Fibroblast of upper back skin (primary cell): ENCODE data around the gene HLF.
A peak's percentile ranks its signal among the peaks of the same experiment; 100 is the strongest.

Experiments used
- DNase-seq: peaks from one replicate; pipeline ENCODE4 v3.0.0-alpha.2; 2013

HLF gene, protein sequence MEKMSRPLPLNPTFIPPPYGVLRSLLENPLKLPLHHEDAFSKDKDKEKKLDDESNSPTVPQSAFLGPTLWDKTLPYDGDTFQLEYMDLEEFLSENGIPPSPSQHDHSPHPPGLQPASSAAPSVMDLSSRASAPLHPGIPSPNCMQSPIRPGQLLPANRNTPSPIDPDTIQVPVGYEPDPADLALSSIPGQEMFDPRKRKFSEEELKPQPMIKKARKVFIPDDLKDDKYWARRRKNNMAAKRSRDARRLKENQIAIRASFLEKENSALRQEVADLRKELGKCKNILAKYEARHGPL

DNA sequence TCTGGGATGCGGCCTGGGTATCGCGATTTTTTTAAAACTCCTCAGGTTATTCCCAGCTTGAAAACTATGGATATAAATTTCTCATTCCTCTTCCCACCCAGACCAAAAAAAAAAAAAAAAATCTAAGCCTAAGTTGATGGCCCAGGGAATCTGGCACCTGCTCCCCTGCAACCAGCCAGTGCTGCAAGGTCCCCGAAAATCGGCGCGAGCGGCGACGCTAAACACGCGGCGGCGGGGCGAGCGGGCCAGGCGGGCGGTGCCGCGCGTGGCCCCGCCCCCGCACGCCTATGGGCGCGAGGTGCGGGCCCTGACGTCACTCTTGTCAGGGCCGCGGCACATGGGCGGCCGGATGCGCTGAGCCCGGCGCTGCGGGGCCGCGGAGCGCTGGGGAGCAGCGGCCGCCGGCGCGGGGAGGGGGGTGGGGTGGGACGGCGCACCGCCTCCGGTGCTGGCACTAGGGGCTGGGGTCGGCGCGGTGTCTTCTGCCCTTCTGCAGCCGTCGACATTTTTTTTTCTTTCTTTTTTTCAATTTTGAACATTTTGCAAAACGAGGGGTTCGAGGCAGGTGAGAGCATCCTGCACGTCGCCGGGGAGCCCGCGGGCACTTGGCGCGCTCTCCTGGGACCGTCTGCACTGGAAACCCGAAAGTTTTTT is at the start of gene HLF:
TSS of gene HLF (plus strand) at position 316 of the 654 bp plus-strand sequence. CDS start 525 bp downstream, outside the sequence.
- DNase-seq = peak; percentile 62

DNA sequence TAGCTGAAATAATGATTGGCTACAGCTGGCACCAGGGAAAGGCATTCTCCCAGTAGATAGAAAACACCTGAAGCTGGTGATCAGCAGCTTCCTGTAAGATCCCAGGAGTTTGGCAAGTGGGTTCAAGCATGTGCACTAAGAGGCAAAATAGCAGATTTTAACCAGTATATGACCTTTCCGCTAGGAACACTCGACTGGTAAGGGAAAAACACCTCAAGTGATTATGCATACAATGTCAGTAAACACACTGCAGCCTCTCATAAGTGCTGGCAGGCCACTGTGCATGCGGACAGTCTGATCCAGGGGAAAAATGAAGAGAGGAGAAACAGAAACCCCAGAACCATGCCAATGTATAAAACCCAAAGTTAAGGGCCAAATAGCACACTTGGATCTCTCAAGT is 49.0 kb upstream of the HLF start:
- no peak for DNase-seq

DNA sequence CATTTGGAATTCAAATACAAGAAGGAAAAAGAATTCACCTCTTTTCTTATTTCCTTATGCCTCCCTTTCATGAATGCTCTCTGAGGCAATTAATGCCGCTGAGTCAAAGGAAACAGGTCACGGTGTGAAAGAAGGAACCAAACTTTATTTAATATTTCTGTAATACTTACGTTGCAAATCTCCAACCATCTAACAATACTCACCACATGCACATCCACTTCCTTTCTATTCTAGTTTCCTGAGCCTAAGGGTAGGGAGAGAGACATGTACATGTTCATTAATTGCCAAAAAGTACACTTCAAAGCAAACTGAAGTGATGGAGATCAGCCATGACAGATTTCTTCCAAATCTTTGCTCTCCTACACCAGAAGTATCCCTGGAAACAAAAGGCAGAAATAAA is 47.9 kb upstream of the HLF start:
- DNase-seq = no peak

DNA sequence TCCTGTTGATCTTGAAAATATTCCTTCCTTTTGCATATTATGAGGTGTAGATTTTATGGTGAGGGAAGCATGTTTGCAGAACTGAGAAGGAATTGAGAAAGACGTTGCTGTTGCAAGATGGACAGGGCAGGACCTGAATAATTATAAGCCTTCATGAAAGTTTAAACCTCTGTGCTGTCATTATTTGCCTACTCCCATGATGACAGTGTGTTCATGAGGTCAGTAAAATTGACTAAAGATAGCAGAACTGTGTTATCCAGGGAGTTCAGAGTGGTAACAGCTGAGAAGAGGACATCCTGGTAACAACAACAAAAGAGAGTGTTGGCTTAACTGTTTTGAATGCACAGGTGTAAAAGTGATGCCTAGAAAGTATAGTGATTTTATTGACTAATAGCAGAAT is 45.3 kb upstream of the HLF start:
- no peak for DNase-seq

DNA sequence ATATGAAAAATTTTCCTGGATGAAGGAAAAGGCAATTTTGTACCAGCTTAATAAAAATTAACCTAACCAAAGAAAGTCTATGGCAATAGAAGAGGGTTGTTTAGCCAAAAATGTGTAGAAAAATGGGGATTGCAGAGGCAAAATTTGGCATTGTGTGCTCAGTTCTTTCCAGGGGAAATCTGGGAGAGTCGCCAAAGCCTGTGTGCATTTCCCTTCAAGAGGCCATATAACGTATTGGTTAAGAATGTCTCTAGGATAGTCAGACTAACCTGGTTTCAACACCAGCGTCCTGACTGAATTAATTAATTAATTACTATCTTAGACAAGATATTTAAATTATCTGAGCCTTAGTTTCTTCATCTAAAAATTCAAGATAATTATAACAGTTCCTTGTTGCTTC is 44.8 kb upstream of the HLF start:
- peak; percentile 26 for DNase-seq

DNA sequence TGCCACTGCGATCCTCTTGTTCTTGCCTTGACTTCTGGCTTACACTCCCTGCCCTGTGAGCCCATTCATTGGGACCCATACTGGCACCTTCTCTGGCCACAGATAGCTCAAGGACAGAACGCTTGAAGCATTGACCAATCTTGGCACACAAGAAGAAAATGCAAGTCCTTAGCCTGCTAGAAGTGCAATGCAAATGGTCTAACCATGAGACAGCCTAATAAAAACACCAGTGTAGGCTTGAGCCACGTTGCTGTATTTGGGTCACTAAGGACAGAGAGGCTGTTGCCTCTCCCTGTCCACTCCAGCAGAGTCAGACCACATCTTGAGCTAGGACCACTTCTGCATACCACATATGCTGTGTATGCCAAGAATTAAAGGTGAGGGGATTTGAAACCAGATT is 41.2 kb upstream of the HLF start:
- no peak for DNase-seq

DNA sequence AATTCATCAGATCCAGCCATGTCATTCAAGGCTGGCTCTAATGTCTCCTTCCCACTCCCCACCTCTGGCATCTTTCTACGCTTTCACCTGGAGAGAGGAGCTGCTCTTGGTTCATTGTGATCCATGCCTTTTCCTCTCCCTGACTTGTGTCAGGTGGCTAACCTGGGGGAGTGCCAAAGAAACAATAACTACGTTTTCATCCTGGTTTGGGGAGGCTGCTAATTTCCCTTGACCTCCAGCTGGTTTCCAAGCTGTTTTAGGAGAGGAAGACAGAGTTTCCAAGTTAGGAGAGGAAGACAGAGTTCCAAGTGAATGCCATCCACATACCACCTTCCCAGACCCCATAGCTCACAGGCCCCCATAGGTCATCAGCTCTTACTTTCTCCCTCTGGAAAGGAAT is 40.0 kb upstream of the HLF start:
- DNase-seq = no peak

DNA sequence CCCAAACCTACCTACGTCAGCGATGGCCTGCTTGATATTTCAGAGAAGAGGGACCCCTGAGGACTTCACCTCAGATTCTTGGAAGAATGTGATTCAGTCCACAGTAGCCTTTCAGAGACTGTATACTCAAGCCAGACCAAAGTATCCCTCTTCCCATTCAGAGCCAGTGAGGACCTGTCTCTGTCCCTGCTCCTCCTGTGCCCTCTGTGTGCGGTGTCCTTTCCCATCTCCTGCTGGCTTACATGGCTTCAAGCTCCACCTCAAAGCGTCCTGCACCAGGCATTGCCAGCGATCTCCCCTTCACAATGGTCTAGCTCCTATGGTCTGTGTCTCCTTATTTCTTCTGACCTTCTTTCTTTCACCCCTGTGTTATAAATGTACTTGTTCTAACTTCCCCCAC is 39.5 kb upstream of the HLF start:
- DNase-seq = no peak

DNA sequence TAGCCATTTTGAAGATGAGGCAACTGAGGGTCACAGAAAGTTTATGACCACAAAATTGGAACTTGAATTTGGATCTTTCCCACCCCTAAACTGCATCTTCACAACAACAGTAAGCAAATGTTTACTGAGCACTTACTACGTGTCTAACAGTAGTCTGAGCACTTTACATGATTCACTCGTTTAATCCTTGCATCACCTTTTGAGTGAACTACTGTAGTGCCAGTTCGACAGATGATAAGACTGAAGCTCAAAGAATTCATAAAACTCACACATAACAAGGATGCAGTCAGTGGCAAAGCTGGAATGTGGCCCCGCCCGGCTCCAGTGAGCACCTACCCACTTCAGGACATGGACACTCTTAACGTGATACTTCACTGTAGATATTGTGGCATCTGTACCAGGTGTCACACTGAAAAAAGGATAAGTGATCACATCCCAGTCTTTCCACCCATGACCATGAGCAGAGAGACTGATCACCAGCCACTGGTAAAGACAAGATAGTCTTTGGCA is 36.0 kb upstream of the HLF start:
- DNase-seq = no peak

DNA sequence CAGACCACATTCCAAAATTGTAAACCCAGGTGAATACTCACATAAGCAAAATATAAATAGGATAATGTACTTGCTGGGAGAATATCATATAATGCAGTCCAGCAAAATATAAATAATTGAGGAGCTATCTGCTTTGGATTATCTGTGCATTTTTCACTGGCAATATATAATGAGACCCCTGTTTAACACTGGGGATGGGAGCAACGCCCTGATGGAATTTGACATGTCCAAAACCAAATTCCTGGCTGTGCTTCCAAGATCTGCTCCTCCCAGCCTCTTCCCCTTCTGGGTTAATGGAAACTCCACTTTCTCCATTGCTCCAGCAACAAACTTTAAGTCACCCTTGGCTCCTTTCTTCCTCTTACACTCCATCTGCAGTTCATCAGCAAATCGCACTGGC is 35.5 kb upstream of the HLF start:
- no peak for DNase-seq

DNA sequence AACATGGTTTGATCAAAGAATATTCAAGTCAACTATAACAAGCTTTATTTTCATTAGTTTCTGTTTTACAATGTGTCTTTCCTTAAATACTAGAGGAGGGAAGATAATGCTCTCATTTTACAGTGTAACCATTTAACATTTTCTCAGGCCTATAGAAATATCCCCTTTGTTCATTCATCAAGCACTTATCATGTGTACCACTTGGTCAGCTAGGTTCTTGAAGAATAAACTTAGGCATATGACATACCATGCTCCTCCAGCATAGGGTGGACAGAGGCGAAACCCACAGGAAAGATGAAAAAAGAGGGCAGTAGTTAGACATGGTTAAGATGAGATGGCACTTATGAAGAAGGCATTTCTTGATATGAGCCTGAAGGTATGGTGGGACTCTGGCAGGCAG is 34.0 kb upstream of the HLF start:
- DNase-seq = no peak

DNA sequence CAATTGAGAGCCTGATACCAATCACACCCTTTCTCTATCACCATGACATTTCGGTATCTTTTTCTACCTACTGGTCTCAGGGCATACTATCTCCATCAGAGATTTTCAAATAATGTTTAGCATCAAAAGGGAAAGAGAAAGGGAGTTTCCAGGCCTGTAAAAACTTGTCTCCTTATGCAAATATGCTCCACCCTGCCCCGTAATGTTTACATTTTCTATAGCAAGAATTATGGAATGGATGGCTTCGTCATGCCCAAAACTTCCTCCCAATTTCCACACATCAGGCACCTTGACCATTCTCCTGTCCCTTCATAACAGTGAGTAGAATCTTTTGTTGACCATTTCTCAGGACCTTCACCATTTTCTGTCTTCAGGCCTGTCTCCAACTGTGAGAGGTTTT is 30.9 kb upstream of the HLF start:
- DNase-seq = no peak

DNA sequence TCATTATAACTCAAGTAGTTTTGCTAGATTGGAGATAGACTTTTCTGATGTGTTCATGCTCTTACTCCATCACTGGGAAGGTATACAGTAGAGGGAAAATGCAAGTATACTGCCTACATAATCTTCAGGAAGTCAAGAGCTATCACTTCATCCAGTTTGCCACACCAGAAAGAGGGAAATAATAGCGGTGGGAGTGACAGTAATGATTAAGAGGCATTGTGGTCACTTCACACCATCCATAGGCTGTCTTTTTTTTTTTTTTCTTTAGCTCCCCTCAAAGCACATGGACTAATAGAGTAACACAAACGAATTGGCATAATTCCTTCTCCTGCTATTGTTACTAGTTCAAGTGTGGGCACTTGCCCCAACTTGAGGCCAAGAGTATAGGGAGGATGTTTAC is 28.4 kb upstream of the HLF start:
- DNase-seq = no peak

DNA sequence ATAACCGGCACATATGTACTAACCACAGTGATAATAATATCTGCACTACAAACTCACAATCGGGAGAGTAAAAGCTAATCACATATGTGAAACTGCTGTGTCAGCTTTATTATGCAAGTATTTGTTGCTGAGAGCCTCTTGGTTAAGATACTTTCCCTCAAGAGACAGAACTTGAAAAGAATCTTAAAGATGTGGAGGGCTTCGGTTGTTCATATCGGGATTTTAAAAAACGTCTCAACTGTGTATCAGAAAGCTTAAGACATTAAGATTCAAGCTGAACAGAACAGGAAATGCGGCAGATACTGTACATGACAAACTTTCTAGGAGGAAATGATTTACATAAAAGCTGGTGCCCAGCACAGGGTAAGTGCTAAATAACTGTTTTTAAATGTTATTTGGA is 27.5 kb upstream of the HLF start:
- no peak for DNase-seq

DNA sequence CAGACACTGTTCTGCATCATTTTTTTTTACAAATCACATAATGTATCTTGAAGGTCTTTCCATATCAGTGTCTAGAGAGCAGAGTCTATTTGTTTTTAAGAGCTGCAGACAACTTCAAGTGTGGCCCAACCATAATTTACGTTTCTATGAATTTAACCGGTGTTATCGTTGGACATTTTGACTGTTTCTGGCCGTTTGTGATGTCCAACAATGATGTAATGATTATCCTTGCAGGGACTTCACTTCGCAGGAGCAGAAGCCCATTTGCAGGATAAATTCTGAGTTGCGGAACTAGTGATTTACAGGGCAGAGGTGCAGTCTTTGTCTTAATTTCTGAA is 26.9 kb upstream of the HLF start:
- no peak for DNase-seq

DNA sequence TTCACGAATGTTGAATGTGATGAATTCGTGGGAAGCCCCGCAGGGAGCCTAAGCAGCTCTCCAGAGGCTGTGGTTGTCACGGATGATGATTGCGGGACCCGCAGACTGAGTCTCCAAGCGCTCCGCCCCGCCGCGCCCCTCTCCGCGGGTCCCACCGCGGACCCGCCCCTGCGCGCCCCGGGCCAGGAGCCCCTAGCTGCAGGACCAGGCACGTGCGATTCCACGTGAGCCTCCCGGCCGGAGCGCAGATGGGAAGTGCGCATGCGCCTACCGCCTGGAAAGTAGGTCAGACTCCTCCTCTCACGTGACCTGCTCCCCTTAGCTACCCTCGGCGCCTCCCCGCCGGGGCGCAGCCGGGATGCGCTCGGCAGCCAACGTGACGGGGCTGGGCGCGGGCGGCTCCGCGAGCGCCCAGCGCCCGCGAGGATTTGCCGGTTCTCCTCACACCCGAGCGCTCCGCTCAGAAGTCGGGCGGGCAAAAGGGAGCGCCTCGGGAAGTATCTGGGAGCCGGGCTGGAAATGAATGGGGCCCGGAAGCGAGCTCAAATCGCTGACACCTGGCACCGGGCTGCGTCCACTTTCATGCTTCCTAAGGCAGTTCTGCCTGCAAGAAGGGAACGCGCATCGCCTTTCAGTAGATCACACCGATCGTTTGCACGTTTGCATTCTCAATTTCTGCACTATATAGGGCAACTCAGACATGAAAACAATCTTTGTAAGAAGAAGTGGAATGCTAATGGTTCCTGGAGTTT is 26.4 kb upstream of the HLF start:
- peak; percentile 93 for DNase-seq

DNA sequence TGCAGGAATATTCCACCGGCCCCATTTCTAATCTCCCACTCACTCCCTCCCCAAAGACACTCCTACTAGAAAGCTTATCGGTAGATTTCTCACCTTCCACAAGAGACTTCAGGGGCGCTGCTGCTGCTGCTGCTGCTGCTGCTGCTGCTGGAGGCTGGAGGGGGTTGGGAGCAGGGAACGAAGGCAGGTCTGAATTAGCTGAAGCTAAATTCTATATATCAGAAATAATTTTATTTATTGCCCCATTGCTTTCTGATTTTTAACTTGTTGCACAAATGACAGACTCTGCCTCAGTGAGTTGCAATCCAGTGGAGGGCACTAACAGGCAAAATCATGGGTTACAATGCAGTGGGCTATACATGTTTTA is 25.8 kb upstream of the HLF start:
- DNase-seq = no peak

DNA sequence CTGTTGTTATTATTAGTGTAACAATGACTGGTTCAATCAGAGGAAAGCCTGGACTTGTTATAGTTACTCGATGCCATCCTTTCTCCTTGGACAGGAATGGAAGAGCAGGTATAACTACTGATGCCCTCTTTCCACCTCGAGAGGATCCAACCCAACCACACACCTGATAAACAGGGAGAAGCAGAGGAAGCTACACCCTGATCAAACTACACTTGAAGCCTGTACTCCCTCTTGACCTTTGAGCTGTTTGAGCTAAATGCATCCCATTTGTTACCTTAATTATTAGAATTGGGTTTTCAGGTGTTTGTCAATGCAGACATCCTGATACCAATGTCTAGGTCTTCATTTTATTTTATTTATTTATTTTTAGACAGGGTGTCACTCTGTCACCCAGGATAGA is 23.7 kb upstream of the HLF start:
- DNase-seq = no peak

DNA sequence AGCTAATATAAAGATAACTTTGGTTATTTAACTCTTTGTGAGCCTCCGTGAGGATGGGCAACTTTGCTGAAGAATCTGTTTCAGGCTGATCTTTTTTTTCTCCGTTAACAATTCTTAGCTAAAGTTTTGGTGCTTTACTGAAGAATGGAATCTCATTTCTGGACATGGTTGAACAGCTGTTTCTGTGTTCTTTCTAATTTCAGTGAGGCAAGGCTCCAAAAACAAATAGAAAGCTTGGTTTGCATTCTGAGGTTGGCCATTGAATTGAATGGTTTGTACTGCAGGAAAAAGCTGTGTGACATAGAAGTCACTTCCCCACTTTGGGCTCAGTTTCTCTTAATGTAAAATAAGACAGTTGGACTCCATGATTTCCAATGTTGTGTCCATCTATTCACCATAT is 22.3 kb upstream of the HLF start:
- no peak for DNase-seq

DNA sequence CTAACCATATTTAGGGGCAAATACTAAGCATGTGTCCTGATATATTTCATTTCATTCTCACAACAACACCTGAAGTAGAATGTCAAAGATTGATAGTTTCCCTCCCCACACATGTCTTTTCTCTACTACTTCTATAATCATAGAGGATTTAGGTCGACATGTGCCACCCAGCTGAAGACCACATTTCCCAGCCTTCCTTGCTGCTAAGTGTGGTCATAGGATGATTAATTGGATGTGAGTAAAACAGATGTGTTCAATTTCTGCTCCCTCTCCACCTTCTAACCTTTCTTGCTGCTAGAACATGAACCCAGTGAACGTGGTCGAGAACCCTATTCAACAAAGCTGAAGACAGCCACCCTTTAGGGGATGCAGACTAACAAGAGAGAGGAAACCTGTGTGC is 18.8 kb upstream of the HLF start:
- no peak for DNase-seq

DNA sequence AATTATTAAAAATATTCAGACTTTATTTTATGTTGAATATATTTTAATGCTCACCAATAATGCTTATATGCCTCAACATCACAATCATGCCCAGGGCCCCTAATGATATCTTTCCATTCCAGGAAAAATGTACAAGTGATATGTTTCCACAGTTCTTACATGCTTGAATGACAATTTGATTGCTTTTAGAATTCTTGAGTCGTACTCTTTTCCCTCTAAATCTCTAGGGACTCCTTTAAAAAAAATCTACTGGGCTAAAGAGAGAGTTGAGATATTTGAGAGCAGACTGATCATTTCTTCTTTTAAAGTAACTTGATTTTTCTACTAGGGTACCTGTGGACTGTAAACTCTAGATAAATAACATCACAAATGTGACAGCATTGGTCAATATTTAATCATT is 18.2 kb upstream of the HLF start:
- no peak for DNase-seq

DNA sequence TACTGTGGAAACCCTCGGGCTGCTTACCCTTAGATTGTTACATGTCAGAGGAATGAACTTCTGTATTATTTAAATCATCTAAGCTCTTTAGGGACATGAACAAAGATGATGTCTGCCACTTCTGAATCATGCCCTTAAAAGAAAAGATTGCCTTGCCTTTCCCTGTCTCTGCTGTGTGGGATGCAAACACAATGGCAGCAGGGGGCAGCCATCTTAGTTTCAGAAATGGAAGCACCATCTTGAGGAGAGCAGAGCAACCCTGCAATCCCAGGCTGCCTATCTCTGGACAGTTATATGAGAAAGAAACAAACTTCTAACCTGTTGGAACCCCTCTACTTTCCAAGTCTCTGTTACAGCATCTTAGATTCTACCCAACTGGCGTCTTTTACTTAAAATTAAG is 16.7 kb upstream of the HLF start:
- DNase-seq = no peak

DNA sequence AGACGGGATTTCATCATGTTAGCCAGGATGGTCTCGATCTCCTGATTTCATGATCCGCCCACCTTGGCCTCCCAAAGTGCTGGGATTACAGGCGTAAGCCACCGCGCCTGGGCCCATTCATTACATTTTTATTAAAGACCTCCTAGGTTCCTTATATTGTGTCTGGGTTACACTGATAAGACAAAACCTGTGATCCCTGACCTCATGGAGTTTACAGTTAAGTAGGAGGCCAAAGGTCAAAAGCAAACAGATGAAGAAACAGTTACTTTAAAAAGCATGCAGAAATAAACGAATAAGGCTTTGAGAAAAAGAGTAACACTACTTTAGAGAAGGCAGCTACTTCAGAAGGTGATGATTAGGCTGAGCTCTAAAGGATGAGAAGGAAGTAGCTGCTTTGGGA is 14.9 kb upstream of the HLF start:
- DNase-seq = no peak

DNA sequence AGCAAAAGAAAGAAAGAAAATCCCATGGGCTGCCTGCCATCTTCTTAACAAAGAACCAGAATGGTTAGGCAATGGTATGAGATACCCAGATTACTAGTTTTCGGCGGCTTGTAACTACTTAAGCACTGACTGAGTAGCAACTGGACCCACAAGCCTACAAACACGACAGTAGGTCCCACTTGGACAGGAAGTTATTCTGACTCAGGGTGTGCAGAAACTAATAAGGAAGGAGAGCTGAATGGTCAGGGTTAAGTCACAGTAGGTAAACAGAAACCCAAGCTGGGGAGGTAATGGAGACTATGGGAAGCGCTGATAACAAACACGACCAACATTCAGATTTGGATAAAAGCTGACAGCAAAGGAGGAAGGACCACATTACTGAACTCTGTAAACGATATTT is 10.4 kb upstream of the HLF start:
- no peak for DNase-seq
